NCI-H1105 (cell line): Measurements from ENCODE around the gene NT5DC2.

ENCODE experiments used
- DNase-seq: peaks from one replicate; lab custom pipeline; 2025; lab: John Stamatoyannopoulos, UW

Gene NT5DC2

DNA sequence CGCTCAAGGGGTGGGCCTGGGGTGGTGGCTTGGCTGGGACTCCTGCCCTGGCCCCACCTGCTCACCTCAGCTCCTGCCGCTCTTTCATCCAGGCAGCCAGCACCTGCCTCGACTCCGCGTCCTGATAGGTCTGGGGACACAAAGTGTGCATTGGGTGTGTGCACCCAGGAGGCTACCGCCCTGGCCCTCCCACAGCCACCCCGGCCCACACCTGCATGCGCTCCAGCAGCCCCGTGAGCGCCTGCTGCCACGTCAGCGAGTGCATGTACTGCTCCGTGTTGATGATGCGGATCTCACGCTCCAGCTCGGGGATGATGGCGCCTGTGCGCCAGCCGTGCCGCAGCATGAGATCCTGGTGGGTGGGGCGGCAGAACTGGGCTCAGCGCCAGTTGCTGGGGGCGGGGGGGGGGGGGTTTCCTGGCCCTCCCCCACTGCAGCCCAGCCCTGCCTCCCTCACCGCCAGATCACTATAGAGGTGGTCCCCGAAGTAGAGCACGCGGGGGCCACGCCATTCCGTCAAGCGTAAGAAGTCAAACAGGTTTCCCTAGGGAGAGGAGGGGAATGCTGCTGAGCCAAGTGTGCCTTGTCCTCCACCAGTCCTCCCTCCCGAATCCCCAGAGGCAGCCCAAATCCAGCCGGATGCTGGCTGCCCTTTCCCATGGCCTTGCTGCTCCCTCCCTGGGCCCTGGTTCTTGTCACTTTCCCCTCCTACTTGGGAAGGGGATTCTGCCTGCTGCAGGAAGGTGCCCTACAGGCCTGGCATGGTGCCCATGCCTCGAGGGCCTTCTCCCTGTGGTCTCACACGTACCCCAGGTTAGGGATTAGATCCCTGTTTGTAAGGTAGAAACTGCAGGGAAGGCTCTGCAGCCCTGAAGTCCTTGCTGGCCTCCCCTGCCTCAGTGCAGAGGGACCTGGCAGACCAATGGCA, 8.6 kb downstream of the NT5DC2 start:
- peak; percentile 56 for DNase-seq

- DNase-seq, result no peak
Measured at GRCh38 chr3:52524258-52524751, 9.4 kb downstream of the NT5DC2 start.

- no peak for DNase-seq
Measured at GRCh38 chr3:52523386-52524257, 10.0 kb downstream of the NT5DC2 start.

GRCh38 chr3:52522651-52523251, 10.9 kb downstream of the NT5DC2 start:
- no peak for DNase-seq

DNA sequence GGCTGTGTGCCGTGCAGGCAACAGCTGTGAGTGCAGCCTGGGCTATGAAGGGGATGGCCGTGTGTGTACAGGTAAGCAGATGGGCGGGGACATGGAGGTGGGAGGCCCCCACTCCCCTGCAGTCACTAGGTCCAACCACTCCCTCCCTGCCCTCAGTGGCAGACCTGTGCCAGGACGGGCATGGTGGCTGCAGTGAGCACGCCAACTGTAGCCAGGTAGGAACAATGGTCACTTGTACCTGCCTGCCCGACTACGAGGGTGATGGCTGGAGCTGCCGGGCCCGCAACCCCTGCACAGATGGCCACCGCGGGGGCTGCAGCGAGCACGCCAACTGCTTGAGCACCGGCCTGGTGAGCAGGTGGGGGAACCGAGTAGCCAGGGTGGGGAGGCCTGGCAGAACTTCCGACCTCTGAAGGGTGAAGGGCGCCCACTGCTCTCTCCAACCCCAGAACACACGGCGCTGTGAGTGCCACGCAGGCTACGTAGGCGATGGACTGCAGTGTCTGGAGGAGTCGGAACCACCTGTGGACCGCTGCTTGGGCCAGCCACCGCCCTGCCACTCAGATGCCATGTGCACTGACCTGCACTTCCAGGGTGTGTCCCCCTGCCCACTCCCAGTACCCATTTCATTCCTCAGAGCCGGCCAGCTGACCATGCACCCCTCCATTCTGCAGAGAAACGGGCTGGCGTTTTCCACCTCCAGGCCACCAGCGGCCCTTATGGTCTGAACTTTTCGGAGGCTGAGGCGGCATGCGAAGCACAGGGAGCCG, 11.6 kb downstream of the NT5DC2 start:
- no peak for DNase-seq

DNA sequence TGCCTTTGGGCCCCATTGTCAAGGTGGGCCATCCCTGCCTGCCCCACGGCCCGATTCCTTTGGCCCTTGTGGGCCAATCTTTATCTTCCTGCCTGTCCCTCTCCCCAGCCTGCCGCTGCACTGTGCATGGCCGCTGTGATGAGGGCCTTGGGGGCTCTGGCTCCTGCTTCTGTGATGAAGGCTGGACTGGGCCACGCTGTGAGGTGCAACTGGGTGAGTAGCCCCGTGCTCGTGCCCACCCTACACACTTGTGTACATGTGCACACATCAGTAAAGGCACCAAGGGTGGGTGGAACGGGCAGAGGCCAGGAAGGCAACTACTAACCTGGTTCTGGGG, 12.2 kb downstream of the NT5DC2 start:
- DNase-seq, result no peak

DNA sequence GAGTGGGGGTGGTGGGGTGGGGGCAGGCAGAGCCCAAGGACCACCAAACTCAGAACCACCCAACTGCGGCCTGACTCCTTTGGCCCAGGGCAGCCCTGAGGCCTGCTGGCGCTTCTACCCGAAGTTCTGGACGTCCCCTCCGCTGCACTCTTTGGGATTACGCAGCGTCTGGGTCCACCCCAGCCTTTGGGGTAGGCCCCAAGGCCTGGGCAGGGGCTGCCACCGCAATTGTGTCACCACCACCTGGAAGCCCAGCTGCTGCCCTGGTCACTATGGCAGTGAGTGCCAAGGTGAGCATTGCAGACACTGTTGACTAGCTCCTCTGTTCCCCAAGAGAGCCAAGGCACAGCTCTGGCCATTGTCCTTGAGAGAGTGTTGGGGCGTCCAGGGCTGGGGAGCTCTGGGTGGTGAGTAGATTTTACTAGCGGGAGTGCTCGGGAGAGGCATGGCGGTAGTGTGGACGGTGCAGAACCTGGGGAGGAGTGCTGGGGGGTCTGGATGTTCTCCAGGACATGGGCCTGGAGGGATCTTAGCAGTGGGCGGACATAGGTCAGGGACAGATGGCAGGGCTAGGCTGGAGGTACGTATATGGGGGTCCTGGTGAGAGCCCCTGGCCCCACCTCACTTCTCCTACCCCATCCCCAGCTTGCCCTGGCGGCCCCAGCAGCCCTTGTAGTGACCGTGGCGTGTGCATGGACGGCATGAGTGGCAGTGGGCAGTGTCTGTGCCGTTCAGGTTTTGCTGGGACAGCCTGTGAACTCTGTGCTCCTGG, 12.8 kb downstream of the NT5DC2 start:
- DNase-seq, result no peak

DNA sequence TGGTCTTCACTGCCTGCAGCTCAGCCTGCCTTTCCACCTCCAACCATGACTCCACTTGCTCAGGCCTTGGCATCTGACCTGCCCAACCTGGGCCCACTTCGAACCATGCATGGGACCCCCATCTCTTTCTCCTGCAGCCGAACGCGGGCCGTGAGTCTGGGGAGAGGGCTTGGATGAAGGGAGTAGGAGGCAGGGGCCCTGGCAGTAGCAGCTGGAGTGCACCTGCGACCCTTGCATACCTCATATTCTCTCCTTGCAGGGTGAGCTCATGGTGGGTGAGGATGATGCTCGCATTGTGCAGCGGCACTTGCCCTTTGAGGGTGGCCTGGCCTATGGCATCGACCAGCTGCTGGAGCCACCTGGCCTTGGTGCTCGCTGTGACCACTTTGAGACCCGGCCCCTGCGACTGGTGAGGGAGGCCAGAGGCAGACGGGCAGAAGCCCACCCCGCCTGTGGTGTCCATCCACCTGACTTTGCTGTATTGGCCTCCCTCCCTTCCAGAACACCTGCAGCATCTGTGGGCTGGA, 13.5 kb downstream of the NT5DC2 start:
- DNase-seq, result no peak

DNA sequence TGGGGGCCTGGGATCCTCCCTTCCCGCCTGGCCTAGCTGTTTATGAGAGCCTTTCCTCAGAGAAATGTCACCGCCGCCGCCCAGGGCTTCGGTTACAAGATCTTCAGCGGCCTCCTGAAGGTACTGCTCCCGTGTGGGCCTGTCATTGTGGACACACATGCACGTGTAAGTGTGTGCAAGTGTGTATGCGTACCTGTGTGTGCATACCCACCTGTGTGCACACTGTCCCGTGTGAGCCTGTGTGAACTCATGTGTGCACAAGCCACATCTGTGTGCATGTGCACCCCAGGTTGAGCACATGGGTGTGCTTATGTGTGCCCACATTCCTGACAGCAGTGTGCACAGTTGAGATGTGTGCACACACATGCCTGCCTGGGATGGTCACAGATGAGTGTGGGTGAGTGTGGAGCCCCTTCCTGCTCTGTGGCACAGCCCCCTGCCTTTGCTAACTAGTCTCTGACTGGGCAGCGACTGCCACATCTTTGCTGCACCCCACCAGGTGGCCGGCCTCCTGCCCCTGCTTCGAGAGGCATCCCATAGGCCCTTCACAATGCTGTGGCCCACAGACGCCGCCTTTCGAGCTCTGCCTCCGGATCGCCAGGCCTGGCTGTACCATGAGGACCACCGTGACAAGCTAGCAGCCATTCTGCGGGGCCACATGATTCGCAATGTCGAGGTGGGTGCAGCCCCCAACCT, 14.1 kb downstream of the NT5DC2 start:
- no peak for DNase-seq

DNA sequence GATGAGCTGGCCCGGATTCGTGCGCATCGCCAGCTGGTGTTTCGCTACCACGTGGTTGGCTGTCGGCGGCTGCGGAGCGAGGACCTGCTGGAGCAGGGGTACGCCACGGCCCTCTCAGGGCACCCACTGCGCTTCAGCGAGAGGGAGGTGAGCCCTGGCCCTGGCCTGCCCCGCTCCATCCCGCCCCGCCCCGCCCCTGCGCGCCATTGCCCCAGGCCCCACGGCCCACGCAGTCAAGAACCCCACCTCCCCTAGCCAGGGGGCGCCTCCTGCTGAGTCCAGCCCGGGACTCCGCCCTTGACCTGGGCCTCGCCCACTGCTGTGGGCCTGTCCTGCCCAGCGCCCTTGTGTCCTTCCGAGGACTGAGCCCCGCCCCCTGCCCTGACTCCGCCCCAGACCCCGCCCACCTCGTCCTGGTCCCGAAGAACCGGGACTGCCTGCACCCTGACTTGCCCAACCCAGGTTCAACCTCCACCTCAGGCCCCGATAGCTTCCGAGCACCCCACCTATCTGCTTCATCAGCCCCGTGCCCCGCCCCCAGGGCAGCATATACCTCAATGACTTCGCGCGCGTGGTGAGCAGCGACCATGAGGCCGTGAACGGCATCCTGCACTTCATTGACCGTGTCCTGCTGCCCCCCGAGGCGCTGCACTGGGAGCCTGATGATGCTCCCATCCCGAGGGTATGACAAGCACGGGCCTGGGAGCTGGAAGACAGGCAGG, 14.8 kb downstream of the NT5DC2 start:
- DNase-seq, result no peak

DNA sequence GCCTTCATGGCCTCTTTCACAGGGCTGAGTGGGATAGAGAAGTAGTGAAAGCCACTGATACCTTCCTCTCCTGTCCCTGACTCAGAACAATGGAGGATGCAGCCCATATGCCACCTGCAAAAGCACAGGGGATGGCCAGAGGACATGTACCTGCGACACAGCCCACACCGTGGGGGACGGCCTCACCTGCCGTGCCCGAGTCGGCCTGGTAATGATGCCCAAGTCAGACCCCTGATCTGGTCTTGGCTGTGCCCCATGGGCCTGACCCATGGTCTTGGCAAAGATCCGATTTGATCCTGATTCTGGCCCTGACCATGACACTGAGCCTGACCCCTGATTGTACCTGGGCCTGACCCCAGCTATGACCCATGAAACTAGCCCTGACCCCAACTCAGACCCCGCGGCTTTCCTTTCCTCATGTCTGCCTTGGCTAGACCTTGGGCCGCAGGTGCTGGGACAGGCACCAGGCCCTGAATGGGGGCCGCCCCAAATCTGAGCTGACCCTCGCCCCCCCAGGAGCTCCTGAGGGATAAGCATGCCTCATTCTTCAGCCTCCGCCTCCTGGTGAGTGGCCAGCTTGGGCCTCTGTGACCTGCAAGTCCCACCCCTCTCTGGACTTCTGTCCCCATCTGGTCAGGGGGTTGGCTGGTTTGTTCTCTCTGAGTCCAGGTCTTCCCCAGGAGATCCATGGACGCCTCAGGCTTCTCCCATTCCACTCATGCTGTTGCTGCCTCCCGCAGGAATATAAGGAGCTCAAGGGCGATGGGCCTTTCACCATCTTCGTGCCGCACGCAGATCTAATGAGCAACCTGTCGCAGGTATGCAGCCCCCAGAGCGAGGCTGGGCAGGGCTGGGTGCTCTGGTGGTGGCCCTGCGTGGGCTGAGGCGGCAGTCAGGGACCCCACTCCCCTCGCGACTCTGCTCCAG, 15.6 kb downstream of the NT5DC2 start:
- no peak for DNase-seq

DNA sequence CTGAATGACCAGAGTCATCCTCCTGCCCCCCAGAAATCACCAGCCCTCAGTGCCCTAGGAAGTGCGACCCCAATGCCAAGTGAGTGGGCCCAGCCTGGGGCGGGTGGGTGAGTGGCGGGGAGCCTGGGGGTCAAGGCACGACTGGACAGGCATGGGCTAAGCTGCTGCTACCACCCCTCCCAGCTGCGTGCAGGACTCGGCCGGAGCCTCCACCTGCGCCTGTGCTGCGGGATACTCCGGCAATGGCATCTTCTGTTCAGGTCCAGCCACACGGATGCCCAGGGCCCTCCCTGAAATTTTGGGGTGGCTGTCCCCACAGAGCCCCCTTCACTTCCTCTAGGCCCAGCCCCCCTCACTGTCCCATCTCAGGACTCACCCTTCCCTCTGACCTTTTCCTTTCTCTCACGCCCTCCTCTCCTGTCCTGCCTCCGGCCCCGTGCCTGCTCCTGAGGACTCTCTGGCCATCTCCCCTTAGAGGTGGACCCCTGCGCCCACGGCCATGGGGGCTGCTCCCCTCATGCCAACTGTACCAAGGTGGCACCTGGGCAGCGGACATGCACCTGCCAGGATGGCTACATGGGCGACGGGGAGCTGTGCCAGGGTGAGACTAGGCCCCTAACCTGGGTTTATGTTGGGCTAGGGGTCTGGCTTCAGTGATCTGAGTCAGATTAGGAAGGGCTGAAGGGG, 17.0 kb downstream of the NT5DC2 start:
- no peak for DNase-seq

DNA sequence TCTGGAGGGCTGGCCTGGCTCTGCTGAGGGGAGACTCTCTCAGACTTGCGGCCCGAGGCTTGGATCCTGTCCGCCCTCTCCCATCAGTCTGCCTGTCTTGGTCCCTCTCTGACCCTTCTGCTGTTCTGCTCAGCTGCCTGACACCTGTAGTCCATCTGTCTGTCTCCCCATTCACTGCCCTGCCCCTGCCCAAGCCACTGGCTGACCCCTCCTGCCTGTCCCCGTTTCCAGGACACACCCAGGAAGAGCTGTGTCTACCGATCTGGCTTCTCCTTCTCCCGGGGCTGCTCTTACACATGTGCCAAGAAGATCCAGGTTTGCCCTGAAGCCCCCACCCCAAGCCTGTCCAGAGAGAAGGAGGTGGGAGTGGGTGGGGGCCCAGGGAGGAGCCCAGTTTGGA, 18.5 kb downstream of the NT5DC2 start:
- DNase-seq, result no peak

- no peak for DNase-seq
Measured at GRCh38 chr3:52514576-52514975, 19.1 kb downstream of the NT5DC2 start.

DNA sequence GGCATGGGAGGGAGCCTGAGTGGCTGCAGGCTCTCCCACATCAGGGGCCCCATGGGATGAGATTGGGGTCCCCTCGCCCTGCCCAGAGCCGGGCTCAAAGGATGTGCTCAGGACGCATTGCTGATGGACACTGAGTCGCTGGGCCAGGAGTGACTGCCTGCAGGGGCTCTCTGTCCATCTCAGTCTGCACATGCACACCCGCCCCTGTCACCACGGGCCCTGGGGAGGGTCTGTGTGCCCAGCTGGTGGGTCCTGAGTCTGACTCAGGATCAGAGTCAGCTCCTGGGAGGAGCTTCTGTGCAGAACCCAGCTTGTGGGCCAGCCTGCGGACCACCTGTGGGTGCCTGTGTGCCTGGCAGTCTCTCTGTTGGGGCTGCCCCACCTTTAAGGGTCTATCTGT, 20.4 kb downstream of the NT5DC2 start:
- no peak for DNase-seq

DNA sequence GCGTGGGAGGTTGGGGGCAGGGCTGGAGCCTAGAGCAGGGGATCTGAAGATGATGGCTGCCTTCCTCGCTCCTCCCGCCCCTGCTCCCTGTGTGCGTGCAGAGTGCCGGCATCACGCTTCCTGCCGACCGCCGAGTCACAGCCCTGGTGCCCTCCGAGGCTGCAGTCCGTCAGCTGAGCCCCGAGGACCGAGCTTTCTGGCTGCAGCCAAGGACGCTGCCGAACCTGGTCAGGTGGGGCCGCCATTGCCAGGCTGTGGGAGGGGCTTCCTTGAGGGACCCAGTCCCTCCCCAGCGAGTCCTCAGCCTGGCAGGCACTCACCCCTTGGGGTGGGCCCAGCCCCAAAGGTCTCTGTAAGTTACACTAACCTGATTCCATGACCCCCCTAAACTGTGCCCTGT, 20.9 kb downstream of the NT5DC2 start:
- no peak for DNase-seq

DNA sequence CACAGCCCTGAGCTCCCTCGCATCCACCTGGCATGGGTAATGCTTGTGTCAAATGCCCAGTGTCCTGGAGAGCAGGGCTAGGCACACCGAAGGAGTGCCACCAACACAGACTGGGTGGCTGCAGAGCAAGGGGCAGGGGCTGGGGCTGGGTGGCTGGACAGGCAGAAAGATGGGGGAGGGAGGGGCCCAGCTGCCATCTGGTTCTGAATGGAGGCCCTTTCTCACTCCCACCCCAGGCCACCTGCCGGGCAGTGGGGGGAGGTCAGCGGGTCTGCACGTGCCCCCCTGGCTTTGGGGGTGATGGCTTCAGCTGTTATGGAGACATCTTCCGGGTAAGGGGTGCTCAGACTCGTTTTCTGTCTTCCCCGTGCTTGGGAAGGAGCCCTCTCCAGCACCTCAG, 21.6 kb downstream of the NT5DC2 start:
- no peak for DNase-seq

DNA sequence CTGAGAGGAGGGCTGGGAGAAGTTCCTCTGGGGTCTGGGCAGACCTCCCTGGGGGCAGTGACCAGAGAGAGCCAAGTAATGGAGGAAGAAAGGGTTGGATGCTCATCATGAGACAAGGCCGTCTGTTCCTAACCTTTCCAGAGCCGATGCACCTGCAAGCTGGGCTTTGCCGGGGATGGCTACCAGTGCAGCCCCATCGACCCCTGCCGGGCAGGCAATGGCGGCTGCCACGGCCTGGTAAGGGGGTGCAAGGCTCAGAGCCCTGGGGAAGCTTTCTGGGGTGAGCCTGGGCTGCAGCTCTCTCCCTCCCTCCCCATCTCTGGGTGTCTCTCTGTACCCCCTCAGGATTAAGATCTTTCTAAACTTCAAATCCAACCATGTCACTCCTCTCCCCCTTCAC, 22.1 kb downstream of the NT5DC2 start:
- no peak for DNase-seq
